OCI-LY1 (cell line): ENCODE results near the gene FBXO34.

Source experiments
- EZH2 ChIP-seq: fragments of 200-600 bp; sonication (generic), shearing (Covaris generic); IDR thresholded peaks from 2 replicates; pipeline ENCODE4 v1.8.0; 2017; ENCODE audit warnings: borderline replicate concordance, mixed run types, mild to moderate bottlenecking, antibody characterized with exemption, low read length, moderate library complexity, mixed read lengths
- TF ChIP-seq, protein P1 (sequence below): fragments of 200-600 bp; sonication (generic), shearing (Covaris generic); IDR thresholded peaks from 2 replicates; pipeline ENCODE4 v1.5.1; 2017; ENCODE audit warnings: mild to moderate bottlenecking, antibody characterized with exemption, low read length, moderate library complexity, mixed read lengths

- no peak for TF ChIP-seq EZH2
- TF ChIP-seq, protein P1, sequence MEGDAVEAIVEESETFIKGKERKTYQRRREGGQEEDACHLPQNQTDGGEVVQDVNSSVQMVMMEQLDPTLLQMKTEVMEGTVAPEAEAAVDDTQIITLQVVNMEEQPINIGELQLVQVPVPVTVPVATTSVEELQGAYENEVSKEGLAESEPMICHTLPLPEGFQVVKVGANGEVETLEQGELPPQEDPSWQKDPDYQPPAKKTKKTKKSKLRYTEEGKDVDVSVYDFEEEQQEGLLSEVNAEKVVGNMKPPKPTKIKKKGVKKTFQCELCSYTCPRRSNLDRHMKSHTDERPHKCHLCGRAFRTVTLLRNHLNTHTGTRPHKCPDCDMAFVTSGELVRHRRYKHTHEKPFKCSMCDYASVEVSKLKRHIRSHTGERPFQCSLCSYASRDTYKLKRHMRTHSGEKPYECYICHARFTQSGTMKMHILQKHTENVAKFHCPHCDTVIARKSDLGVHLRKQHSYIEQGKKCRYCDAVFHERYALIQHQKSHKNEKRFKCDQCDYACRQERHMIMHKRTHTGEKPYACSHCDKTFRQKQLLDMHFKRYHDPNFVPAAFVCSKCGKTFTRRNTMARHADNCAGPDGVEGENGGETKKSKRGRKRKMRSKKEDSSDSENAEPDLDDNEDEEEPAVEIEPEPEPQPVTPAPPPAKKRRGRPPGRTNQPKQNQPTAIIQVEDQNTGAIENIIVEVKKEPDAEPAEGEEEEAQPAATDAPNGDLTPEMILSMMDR = no peak
Measured at GRCh38 chr14:55384536-55384935, 113.3 kb downstream of the FBXO34 start.
